Dendritic cell treated with granulocyte-macrophage colony-stimulating factor and Interleukin-4, amounts not matched to agents 40 ng/mL and 50 ng/mL, for 4 days (primary cell): ENCODE measurements around the gene MKRN2.

Experiments
- H3K27ac Mint-ChIP-seq: one replicate; pipeline ENCODE4 v1.8.0; 2022; ENCODE audit warnings: mild to moderate bottlenecking, mixed read lengths
- H3K27me3 Mint-ChIP-seq: one replicate; pipeline ENCODE4 v1.8.0; 2022; ENCODE audit warnings: mild to moderate bottlenecking, mixed read lengths
- H3K36me3 Mint-ChIP-seq: one replicate; pipeline ENCODE4 v1.8.0; 2022; ENCODE audit warnings: low read depth, mixed read lengths
- H3K4me1 Mint-ChIP-seq: one replicate; pipeline ENCODE4 v1.8.0; 2022; ENCODE audit warnings: low read depth, mixed read lengths
- H3K4me3 Mint-ChIP-seq: one replicate; pipeline ENCODE4 v1.8.0; 2022; ENCODE audit warnings: mild to moderate bottlenecking, moderate library complexity, mixed read lengths
- H3K9me3 Mint-ChIP-seq: one replicate; pipeline ENCODE4 v1.8.0; 2022; ENCODE audit warnings: mixed read lengths
- intact Hi-C: fragments of 100-400 bp; cut with micrococcal nuclease; formaldehyde crosslinking; loops from one replicate; pipeline ENCODE4 v1.15.0; 2022

Gene MKRN2

DNA sequence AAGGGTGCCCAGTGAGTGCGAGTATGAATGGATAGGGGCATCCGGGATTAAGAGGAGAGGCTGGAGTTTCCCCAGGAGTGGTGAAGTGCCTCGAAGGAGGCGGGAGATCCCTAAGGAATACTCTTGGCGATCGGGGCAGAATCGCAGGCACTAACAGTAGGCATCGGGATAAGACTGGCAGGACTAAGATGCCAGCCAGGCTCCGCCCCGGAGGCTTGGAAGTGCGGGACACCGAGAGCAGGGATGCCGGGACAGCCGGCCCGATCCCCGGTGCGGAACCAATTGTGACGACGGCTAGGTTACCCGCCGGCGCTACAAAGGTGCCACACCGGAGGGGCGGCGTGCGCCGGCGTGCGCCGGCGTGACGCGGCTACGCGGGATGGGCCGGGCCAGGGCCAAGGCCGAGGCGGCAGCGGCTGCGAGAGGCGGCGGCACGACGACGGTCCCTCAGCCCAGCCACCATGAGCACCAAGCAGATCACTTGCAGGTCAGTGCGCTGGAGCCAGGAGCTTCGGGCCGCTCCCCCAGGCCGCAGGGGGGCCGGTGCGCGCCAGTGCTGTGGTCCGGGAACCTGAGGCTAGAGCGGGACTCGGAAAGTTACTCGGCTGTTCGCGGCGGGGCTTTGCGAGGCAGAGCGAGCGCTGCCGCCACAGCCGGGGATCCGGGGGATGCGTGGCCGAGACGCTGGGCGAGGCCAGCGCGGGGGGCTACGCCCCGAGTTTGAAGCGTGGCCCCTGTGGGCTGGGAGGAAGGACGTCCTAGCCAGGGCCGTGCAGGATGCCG is at the start of gene MKRN2:
Gene MKRN2, plus strand, starts transcription at position 398 of the 783 bp plus-strand sequence. Its CDS starts 64 bp downstream, at position 462.
- Mint-ChIP-seq H3K27me3 (peaks cover 21% of the 10 kb centered on the region), H3K4me3 (peak within 1 kb of the TSS; percentile 85)
- intact Hi-C loops = loop anchor here (2.0 kb wide), 1 partner anchor 108 kb away; the partner anchor contains the start of gene RAF1

GRCh38 chr3:12507591-12508281 is 49.2 kb upstream of the MKRN2 start:
- no peak overlapping the region for H3K4me3 Mint-ChIP-seq
- peaks cover 60% of the 10 kb centered on the region for H3K36me3 Mint-ChIP-seq
- intact Hi-C loops = no loop called here
- no peaks in the 10 kb centered on the region for H3K27me3 Mint-ChIP-seq
- H3K9me3 Mint-ChIP-seq = no peaks in the 10 kb centered on the region
- H3K27ac Mint-ChIP-seq = no peak overlapping the region
- H3K4me1 Mint-ChIP-seq = peaks cover 10% of the 10 kb centered on the region

More for the DNA sequence above, at the start of gene MKRN2:
- H3K27ac Mint-ChIP-seq = peak within 1 kb of the TSS; percentile 89
- peaks cover 52% of the 10 kb centered on the region for H3K4me1 Mint-ChIP-seq
- H3K9me3 Mint-ChIP-seq = no peaks in the 10 kb centered on the region
- peaks cover 12% of the 10 kb centered on the region for H3K36me3 Mint-ChIP-seq

DNA sequence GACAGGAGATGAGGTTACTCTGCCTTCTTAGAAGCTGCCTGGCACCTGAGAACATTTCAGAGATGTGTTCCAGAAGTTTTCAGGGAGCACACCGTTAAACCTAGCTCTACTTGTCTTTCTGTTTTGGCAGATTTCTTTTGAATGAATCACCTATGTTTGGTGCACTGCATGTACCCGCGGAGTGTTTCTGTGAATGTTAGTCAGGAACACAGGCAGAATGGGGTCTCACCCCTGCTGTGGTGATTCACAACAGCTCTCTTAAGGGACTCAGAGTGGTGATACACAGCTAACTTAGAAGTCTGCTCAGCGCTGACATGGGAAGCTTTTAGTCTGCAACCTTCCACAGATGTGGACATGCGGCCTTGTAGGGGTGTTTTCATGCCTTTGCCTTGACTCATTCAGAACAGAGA is 48.6 kb upstream of the MKRN2 start:
- Mint-ChIP-seq H3K9me3 (no peaks in the 10 kb centered on the region), H3K27ac (no peak overlapping the region), H3K36me3 (peaks cover 60% of the 10 kb centered on the region), H3K4me1 (peaks cover 7% of the 10 kb centered on the region), H3K27me3 (no peaks in the 10 kb centered on the region), H3K4me3 (no peak overlapping the region)
- intact Hi-C loops = no loop called here

- Mint-ChIP-seq H3K9me3 (no peaks in the 10 kb centered on the region), H3K4me3 (no peak overlapping the region), H3K27me3 (no peaks in the 10 kb centered on the region), H3K36me3 (peaks cover 60% of the 10 kb centered on the region), H3K4me1 (no peaks in the 10 kb centered on the region), H3K27ac (no peak overlapping the region)
- intact Hi-C loops = no loop called here
Measured at GRCh38 chr3:12509466-12509865, 47.4 kb upstream of the MKRN2 start.

- Mint-ChIP-seq H3K4me1 (no peaks in the 10 kb centered on the region), H3K4me3 (no peak overlapping the region), H3K27me3 (no peaks in the 10 kb centered on the region), H3K27ac (no peak overlapping the region), H3K9me3 (no peaks in the 10 kb centered on the region), H3K36me3 (peaks cover 41% of the 10 kb centered on the region)
- intact Hi-C loops = no loop called here
Measured at GRCh38 chr3:12512534-12513118, 44.3 kb upstream of the MKRN2 start.

- Mint-ChIP-seq H3K9me3 (no peaks in the 10 kb centered on the region), H3K36me3 (peaks cover 32% of the 10 kb centered on the region), H3K27me3 (no peaks in the 10 kb centered on the region), H3K27ac (no peak overlapping the region), H3K4me3 (no peak overlapping the region), H3K4me1 (no peaks in the 10 kb centered on the region)
- intact Hi-C loops = no loop called here
Measured at GRCh38 chr3:12513694-12514446, 43.0 kb upstream of the MKRN2 start.

- Mint-ChIP-seq H3K9me3 (no peaks in the 10 kb centered on the region), H3K27ac (no peak overlapping the region), H3K36me3 (peaks cover 36% of the 10 kb centered on the region), H3K27me3 (no peaks in the 10 kb centered on the region), H3K4me1 (no peaks in the 10 kb centered on the region), H3K4me3 (no peak overlapping the region)
- intact Hi-C loops = no loop called here
Measured at GRCh38 chr3:12515631-12516030, 41.3 kb upstream of the MKRN2 start.

- H3K4me1 Mint-ChIP-seq = no peaks in the 10 kb centered on the region
- peaks cover 42% of the 10 kb centered on the region for H3K36me3 Mint-ChIP-seq
- intact Hi-C loops = no loop called here
- H3K27ac Mint-ChIP-seq = no peak overlapping the region
- no peaks in the 10 kb centered on the region for H3K9me3 Mint-ChIP-seq
- no peaks in the 10 kb centered on the region for H3K27me3 Mint-ChIP-seq
- no peak overlapping the region for H3K4me3 Mint-ChIP-seq
Measured at GRCh38 chr3:12516873-12517272, 40.0 kb upstream of the MKRN2 start.

DNA sequence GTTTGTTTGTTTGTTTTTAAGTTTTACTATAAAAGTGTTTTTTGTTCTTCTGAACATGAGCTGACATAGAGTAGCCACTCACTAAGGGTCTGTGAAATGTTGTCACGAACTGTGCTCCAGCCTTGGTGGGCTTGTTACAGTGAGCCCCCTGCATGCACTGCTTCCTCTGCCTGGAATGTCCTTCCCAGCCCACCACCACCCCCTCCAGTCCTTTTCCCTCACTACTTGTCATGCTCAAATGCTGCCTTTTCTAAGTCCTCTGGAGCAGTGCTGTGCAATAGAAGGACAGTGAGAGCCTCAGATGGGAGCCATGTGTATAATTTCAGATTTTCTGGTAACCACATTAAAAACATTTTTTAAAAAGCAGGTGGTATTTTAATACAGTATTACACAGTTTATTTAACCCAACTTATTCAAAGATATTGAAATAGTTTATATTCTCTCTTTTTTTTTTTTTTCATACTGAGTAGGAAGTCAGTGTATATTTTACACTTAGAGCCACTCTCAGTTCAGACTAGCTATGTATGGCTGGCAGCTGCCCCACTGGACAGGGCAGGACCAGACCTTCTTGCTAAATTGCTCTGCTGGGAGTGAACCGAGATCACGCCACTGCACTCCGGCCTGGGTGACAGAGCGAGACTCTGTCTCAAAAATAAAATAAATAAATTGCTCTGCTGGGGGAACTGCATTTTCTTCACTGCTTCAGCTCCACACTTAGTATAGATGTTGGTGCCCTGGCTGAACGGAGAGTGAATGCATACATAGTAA is 38.4 kb upstream of the MKRN2 start:
- intact Hi-C loops = no loop called here
- H3K27me3 Mint-ChIP-seq = no peaks in the 10 kb centered on the region
- H3K4me1 Mint-ChIP-seq = no peaks in the 10 kb centered on the region
- H3K27ac Mint-ChIP-seq = no peak overlapping the region
- H3K9me3 Mint-ChIP-seq = no peaks in the 10 kb centered on the region
- H3K36me3 Mint-ChIP-seq = peaks cover 35% of the 10 kb centered on the region
- no peak overlapping the region for H3K4me3 Mint-ChIP-seq

DNA sequence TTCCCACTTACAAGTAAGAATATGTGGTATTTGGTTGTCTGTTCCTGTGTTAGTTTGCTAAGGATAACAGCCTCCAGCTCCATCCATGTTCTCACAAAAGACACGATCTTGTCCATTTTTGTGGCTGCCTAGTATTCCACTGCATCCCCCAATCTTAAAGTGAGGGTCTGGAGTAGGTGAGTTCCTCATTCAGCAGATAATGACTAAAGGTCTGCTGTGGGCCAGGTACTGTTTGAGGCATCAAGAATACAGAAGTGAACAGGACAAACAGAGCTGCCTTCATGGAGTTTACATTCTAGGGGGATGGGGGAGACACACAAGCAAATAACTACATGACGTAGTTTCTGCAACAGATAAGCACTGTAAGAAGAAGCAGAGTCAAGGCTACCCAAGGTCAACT is 35.9 kb upstream of the MKRN2 start:
- intact Hi-C loops = no loop called here
- H3K9me3 Mint-ChIP-seq = no peaks in the 10 kb centered on the region
- no peaks in the 10 kb centered on the region for H3K27me3 Mint-ChIP-seq
- H3K36me3 Mint-ChIP-seq = peaks cover 42% of the 10 kb centered on the region
- H3K27ac Mint-ChIP-seq = no peak overlapping the region
- H3K4me3 Mint-ChIP-seq = no peak overlapping the region
- H3K4me1 Mint-ChIP-seq = no peaks in the 10 kb centered on the region

GRCh38 chr3:12522721-12523120 is 34.2 kb upstream of the MKRN2 start:
- H3K4me3 Mint-ChIP-seq = no peak overlapping the region
- no peaks in the 10 kb centered on the region for H3K4me1 Mint-ChIP-seq
- no peaks in the 10 kb centered on the region for H3K9me3 Mint-ChIP-seq
- no peaks in the 10 kb centered on the region for H3K27me3 Mint-ChIP-seq
- H3K36me3 Mint-ChIP-seq = peaks cover 53% of the 10 kb centered on the region
- H3K27ac Mint-ChIP-seq = no peak overlapping the region
- intact Hi-C loops = no loop called here

- H3K4me3 Mint-ChIP-seq = no peak overlapping the region
- H3K9me3 Mint-ChIP-seq = no peaks in the 10 kb centered on the region
- H3K4me1 Mint-ChIP-seq = no peaks in the 10 kb centered on the region
- no peak overlapping the region for H3K27ac Mint-ChIP-seq
- no peaks in the 10 kb centered on the region for H3K27me3 Mint-ChIP-seq
- peaks cover 62% of the 10 kb centered on the region for H3K36me3 Mint-ChIP-seq
- intact Hi-C loops = no loop called here
Measured at GRCh38 chr3:12527757-12528143, 29.1 kb upstream of the MKRN2 start.

- no peak overlapping the region for H3K4me3 Mint-ChIP-seq
- H3K9me3 Mint-ChIP-seq = no peaks in the 10 kb centered on the region
- H3K4me1 Mint-ChIP-seq = no peaks in the 10 kb centered on the region
- intact Hi-C loops = no loop called here
- no peaks in the 10 kb centered on the region for H3K27me3 Mint-ChIP-seq
- no peak overlapping the region for H3K27ac Mint-ChIP-seq
- peaks cover 54% of the 10 kb centered on the region for H3K36me3 Mint-ChIP-seq
Measured at GRCh38 chr3:12532182-12532581, 24.7 kb upstream of the MKRN2 start.
